Fibroblast of the aortic adventitia (primary cell): ENCODE results near the gene TBC1D22A. TPM values are rescaled to one million over a fixed set of nuclear protein-coding genes. Genes with fewer than 3 reads are reported as not detected.

Source experiments
- DNase-seq: peaks from one replicate; pipeline ENCODE4 v3.0.0-alpha.2; 2010; ENCODE audit warnings: low read depth
- H3K4me3 ChIP-seq: 2 replicates; pipeline ENCODE4 v1.5.1; 2011; ENCODE audit warnings: low read depth, mild to moderate bottlenecking, control low read depth, low read length, moderate library complexity
- total RNA-seq: library from RNA; depleted of rRNA; stranded (reverse); fragments of >200 nt; gene quantifications from 2 replicates; pipeline ENCODE4 v1.2.3, GENCODE V29; 2012; ENCODE audit warnings: low replicate concordance
- TF ChIP-seq, protein P1 (sequence below): IDR thresholded peaks from 2 replicates; pipeline ENCODE4 v1.5.1; 2011; ENCODE audit warnings: mild to moderate bottlenecking, low read length, control low read depth, inconsistent platforms; ENCODE audit not compliant: insufficient read depth

Gene TBC1D22A
- total RNA-seq, 1 donor, result 13.8 TPM

GRCh38 chr22:46754110-46754799 lies 8.2 kb upstream of the TBC1D22A start:
- peak; percentile 96 for DNase-seq
- TF ChIP-seq, protein P1, sequence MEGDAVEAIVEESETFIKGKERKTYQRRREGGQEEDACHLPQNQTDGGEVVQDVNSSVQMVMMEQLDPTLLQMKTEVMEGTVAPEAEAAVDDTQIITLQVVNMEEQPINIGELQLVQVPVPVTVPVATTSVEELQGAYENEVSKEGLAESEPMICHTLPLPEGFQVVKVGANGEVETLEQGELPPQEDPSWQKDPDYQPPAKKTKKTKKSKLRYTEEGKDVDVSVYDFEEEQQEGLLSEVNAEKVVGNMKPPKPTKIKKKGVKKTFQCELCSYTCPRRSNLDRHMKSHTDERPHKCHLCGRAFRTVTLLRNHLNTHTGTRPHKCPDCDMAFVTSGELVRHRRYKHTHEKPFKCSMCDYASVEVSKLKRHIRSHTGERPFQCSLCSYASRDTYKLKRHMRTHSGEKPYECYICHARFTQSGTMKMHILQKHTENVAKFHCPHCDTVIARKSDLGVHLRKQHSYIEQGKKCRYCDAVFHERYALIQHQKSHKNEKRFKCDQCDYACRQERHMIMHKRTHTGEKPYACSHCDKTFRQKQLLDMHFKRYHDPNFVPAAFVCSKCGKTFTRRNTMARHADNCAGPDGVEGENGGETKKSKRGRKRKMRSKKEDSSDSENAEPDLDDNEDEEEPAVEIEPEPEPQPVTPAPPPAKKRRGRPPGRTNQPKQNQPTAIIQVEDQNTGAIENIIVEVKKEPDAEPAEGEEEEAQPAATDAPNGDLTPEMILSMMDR, result no peak
- H3K4me3 ChIP-seq, result no peak overlapping the region

DNA sequence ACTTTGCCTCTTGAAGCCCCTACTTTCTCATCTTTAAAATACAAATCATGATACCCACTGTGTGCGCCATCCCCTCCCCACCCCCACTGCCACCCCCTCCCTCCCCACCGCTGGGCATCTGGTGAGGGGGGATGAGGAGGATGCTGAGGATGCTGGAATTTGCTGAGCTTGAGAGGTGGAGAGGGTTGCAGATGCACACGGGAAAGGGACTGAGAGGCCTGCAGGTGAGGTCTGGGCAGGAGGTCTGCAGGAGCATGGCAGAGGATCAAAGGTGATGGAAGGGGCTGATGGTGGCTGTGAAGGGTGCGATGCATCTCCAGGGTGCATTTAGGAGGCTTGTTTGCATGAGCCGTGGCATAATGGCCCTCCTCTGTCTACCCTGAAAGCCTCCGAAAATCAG lies 7.6 kb upstream of the TBC1D22A start:
- no peak for DNase-seq
- TF ChIP-seq, protein P1, result no peak
- no peak overlapping the region for H3K4me3 ChIP-seq

DNA sequence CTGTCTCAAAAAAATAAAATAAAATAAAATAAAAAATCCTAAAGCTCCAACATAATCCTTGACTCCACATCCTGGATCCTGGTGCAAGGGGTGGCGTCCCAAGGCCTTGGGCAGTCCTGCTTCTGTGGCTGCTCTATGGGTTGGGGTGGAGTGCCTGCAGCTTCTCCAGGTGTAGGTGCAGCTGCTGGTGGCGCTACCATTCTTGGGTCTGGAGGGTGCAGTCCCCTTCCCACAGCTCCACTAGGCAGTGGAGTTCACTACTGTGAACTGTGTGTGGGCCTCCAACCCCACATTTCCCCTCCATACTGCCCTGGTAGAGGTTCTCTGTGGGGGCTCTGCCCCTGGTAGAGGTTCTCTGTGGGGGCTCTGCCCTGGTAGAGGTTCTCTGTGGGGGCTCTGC lies 6.9 kb upstream of the TBC1D22A start:
- DNase-seq, result no peak
- TF ChIP-seq, protein P1, result no peak
- no peak overlapping the region for H3K4me3 ChIP-seq

GRCh38 chr22:46756097-46756496 lies 6.4 kb upstream of the TBC1D22A start:
- TF ChIP-seq, protein P1, result no peak
- DNase-seq, result no peak
- no peak overlapping the region for H3K4me3 ChIP-seq

DNA sequence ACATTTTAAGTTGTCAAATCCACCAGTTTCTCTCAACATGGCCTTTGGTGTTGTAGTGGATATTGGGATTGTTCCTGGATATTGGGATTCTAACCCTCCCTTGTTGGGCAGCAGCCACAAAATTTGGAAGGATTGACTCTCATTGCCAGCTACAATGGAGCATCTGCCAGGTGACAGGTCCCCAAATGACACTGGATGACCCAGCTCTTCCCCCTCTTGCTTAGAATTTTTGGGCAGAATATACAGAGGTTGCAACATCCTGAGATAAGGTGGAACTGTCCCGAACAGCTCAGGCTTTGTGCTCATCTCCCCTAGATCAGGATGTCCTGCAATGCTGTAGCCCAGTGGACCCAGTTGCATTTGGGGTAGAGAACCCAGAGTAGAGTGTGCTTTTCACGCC lies 5.3 kb upstream of the TBC1D22A start:
- TF ChIP-seq, protein P1, result no peak
- H3K4me3 ChIP-seq, result no peak overlapping the region
- no peak for DNase-seq

DNA sequence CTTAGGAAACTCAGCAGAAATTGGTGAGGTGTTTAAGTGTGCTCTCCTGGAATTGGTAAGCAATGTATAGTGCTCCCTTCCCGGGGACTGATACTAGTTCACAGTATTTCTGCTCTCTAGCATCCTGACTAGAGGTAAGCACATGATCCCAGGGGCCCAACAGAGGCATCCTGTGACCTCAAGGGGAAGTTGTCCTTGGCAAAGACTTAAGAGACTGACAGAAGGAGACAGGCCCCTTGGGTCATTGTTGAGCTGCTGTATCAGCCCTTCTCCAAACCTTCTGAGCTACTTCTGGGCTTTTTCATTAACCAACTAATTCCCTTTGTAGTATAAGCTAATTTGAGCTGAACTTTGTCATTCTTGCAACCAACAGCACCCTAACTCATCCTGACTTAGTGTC lies 4.3 kb upstream of the TBC1D22A start:
- no peak for DNase-seq
- TF ChIP-seq, protein P1, result no peak
- H3K4me3 ChIP-seq, result no peak overlapping the region

DNA sequence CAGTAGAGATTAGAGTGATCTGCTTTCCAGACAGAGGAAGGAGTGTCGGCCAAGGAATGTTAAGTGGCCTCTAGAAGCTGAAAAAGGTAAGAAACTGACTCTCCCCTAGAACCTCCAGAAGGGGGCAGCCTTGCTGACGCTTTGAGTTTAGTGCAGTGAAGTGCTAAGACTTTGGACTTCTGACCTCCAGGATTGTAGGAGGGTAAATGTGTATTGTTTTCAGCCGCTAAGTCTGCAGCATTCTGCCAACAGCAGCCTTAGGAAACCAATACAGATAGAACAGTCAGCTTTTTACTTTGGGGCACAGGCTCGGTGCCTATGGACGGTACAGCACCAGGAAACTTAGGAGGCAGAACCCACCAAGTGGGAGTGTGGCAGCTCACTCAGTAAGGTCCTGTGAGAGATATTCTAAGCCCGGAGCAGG lies 3.6 kb upstream of the TBC1D22A start:
- TF ChIP-seq, protein P1, result peak; percentile 83
- H3K4me3 ChIP-seq, result no peak overlapping the region
- peak; percentile 72 for DNase-seq
